ENCODE results near the gene RNF17. TPM values are rescaled to one million over a fixed set of nuclear protein-coding genes. Genes with fewer than 3 reads are reported as not detected.

Gene RNF17
- polyA plus RNA-seq, 1 of the 3 experiments (the other 2 are of a cell fraction), result not detected

DNA sequence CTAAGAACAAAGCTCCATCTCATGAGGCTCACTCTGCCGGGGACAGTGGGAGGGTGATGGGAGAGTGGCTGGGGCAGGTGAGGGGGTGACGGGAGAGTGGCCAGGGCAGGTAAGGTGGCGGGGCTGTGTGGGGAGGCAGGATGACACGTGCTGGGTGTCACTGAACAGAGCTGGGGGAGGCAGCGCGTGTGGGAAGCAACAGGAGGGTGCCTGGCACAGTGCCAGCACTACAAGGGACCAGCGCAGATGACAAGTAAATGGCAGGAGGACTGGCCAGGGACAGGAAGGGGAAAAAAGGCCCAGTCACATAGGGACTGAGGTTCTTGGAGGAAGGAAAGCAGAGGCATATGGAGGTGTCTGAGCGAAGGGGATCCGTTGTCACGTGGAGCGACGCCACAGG lies 129.9 kb downstream of the RNF17 start:
- CTCF ChIA-PET, result interaction anchor here (1.2 kb wide), 1 partner anchor 28 kb away, joined by 3 read pairs; no protein-coding TSS in a partner anchor

DNA sequence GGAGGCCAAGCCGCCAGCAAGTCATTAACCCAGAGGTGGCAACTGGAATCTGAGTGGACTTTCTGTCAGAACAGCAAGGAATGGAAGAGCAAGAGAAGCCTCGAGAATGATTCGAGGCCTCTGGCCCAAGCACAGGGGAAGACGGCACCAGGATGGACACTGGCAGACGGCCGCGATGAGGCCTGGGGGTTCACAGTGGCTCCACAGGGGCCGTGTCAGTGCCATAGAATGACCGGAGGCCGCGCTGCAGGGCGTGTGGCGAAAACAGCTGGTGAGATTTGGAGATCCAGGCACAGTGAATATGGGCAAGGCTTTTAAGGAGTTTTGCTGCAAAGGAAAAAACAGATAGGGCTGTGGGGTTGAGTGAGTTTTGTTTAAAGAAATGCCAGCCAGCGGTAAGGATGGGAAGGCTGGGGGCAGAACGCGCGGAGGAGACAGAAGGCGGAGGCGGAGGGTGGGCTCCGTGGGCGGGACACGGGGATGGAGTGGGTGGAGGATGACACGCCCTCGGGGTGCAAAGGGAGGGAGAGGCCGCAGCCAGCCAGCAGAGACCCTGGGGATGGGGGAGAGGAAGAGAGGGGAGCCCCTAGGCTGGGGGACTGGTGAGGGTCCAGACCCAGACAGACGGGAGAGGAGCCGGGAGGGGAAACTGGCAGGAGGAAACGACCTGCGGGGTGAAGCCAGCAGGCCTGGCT lies 130.5 kb downstream of the RNF17 start:
- no peaks in the 10 kb centered on the region for H3F3A ChIP-seq (replicated peaks; ENCODE audit: insufficient read depth)
- WGBS (ENCODE audit: low lambda C conversion rate), result 95% methylated on average over 29 of the region's 29 CpGs
- H3K9me3 ChIP-seq, result no peaks in the 10 kb centered on the region
- H3K9ac ChIP-seq, result no peak overlapping the region
- H3K4me1 ChIP-seq (ENCODE audit: control insufficient read depth in 1 of 2, insufficient read depth in 2 of 2, low read depth in 1 of 2, low read length in 1 of 2), result no peaks in the 10 kb centered on the region; a peak in 1 of 4 replicates
- H3K4me2 ChIP-seq, result no peak overlapping the region
- H3K27ac ChIP-seq (ENCODE audit: low read depth in 2 of 2, low read length in 1 of 2), result no peak overlapping the region
- TF ChIP-seq, protein P1, sequence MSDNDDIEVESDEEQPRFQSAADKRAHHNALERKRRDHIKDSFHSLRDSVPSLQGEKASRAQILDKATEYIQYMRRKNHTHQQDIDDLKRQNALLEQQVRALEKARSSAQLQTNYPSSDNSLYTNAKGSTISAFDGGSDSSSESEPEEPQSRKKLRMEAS (IDR thresholded peaks at IDR 0.05; ENCODE audit: low read depth), result no peak
- TF ChIP-seq, protein P2, sequence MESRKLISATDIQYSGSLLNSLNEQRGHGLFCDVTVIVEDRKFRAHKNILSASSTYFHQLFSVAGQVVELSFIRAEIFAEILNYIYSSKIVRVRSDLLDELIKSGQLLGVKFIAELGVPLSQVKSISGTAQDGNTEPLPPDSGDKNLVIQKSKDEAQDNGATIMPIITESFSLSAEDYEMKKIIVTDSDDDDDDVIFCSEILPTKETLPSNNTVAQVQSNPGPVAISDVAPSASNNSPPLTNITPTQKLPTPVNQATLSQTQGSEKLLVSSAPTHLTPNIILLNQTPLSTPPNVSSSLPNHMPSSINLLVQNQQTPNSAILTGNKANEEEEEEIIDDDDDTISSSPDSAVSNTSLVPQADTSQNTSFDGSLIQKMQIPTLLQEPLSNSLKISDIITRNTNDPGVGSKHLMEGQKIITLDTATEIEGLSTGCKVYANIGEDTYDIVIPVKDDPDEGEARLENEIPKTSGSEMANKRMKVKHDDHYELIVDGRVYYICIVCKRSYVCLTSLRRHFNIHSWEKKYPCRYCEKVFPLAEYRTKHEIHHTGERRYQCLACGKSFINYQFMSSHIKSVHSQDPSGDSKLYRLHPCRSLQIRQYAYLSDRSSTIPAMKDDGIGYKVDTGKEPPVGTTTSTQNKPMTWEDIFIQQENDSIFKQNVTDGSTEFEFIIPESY (IDR thresholded peaks at IDR 0.05; ENCODE audit: borderline replicate concordance, low read depth), result no peak
- TF ChIP-seq CHD2 (IDR thresholded peaks at IDR 0.05; ENCODE audit: low read length, partially characterized antibody) (no peak), FOSL2 (IDR thresholded peaks at IDR 0.05; ENCODE audit: borderline replicate concordance, low read depth) (no peak), POLR2AphosphoS5 (IDR thresholded peaks at IDR 0.05; ENCODE audit: low read depth, low read length) (no peak)
- TF ChIP-seq, protein P3, sequence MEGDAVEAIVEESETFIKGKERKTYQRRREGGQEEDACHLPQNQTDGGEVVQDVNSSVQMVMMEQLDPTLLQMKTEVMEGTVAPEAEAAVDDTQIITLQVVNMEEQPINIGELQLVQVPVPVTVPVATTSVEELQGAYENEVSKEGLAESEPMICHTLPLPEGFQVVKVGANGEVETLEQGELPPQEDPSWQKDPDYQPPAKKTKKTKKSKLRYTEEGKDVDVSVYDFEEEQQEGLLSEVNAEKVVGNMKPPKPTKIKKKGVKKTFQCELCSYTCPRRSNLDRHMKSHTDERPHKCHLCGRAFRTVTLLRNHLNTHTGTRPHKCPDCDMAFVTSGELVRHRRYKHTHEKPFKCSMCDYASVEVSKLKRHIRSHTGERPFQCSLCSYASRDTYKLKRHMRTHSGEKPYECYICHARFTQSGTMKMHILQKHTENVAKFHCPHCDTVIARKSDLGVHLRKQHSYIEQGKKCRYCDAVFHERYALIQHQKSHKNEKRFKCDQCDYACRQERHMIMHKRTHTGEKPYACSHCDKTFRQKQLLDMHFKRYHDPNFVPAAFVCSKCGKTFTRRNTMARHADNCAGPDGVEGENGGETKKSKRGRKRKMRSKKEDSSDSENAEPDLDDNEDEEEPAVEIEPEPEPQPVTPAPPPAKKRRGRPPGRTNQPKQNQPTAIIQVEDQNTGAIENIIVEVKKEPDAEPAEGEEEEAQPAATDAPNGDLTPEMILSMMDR (IDR thresholded peaks at IDR 0.05), result no peak
- H3K79me2 ChIP-seq (ENCODE audit: insufficient read depth), result no peaks in the 10 kb centered on the region; the same call in 1 of the 2 replicates
- DNase-seq, result no peak
- CTCF ChIA-PET, result interaction anchor here (1.2 kb wide), 1 partner anchor 29 kb away, joined by 3 read pairs; no protein-coding TSS in a partner anchor
- peaks cover 0 to 15% of the 10 kb centered on the region in 2 experiments for H3K36me3 ChIP-seq (replicated peaks in 1 of 2; ENCODE audit: control insufficient read depth in 1 of 2, insufficient read depth in 2 of 2, low read length in 1 of 2)
- POLR2A ChIA-PET, result no interaction called here
- no peak overlapping the region for H3K4me3 ChIP-seq (ENCODE audit: low read depth in 2 of 2, low read length in 1 of 2)
- H3K27me3 ChIP-seq (ENCODE audit: insufficient read depth), result no peaks in the 10 kb centered on the region
- no peaks in the 10 kb centered on the region for H3K9me2 ChIP-seq
- no peaks in the 10 kb centered on the region for H4K20me1 ChIP-seq (ENCODE audit: insufficient read depth)
- no peak overlapping the region for H2AFZ ChIP-seq (ENCODE audit: low read depth)

More for the DNA sequence above, 129.9 kb downstream of the RNF17 start:
- Histone ChIP-seq H3K79me2 (ENCODE audit: insufficient read depth) (no peaks in the 10 kb centered on the region; the same call in 1 of the 2 replicates), H3K9me2 (no peaks in the 10 kb centered on the region), H3K9ac (no peak overlapping the region), H4K20me1 (ENCODE audit: insufficient read depth) (no peaks in the 10 kb centered on the region), H2AFZ (ENCODE audit: low read depth) (no peak overlapping the region), H3F3A (replicated peaks; ENCODE audit: insufficient read depth) (no peaks in the 10 kb centered on the region), H3K27me3 (ENCODE audit: insufficient read depth) (no peaks in the 10 kb centered on the region), H3K4me2 (no peak overlapping the region), H3K27ac (ENCODE audit: low read depth in 2 of 2, low read length in 1 of 2) (no peak overlapping the region), H3K9me3 (no peaks in the 10 kb centered on the region), H3K4me3 (ENCODE audit: low read depth in 2 of 2, low read length in 1 of 2) (no peak overlapping the region), H3K36me3 (replicated peaks in 1 of 2; ENCODE audit: control insufficient read depth in 1 of 2, insufficient read depth in 2 of 2, low read length in 1 of 2) (peaks cover 0 to 17% of the 10 kb centered on the region in 2 experiments), H3K4me1 (ENCODE audit: control insufficient read depth in 1 of 2, insufficient read depth in 2 of 2, low read depth in 1 of 2, low read length in 1 of 2) (no peaks in the 10 kb centered on the region; a peak in 1 of 4 replicates)
- 95% methylated on average over 12 of the region's 12 CpGs for WGBS (ENCODE audit: low lambda C conversion rate)
- TF ChIP-seq EP300 (IDR thresholded peaks at IDR 0.05; ENCODE audit: borderline replicate concordance in 1 of 2, low read depth in 1 of 2, low read length in 1 of 2) (no peak), EZH2phosphoT487 (IDR thresholded peaks at IDR 0.05; ENCODE audit: borderline replicate concordance, low read depth) (no peak), TAF1 (IDR thresholded peaks at IDR 0.05; ENCODE audit: borderline replicate concordance, low read depth, low read length) (no peak), CHD2 (IDR thresholded peaks at IDR 0.05; ENCODE audit: low read length, partially characterized antibody) (no peak), SMC3 (IDR thresholded peaks at IDR 0.05; ENCODE audit: low read depth, low read length) (no peak), FOXM1 (IDR thresholded peaks at IDR 0.05; ENCODE audit: low read depth) (no peak), ELF1 (IDR thresholded peaks at IDR 0.05) (no peak), RAD21 (IDR thresholded peaks at IDR 0.05; ENCODE audit: low read length) (no peak), POLR2AphosphoS5 (IDR thresholded peaks at IDR 0.05; ENCODE audit: low read depth, low read length) (no peak), GABPA (IDR thresholded peaks at IDR 0.05; ENCODE audit: low read depth) (no peak)
- TF ChIP-seq, protein P3 (IDR thresholded peaks at IDR 0.05), result no peak
- TF ChIP-seq, protein P4, sequence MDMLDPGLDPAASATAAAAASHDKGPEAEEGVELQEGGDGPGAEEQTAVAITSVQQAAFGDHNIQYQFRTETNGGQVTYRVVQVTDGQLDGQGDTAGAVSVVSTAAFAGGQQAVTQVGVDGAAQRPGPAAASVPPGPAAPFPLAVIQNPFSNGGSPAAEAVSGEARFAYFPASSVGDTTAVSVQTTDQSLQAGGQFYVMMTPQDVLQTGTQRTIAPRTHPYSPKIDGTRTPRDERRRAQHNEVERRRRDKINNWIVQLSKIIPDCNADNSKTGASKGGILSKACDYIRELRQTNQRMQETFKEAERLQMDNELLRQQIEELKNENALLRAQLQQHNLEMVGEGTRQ (IDR thresholded peaks at IDR 0.05; ENCODE audit: borderline replicate concordance, low read depth, low read length), result no peak
- POLR2A ChIA-PET, result no interaction called here
- peak; percentile 36 for DNase-seq

Measured in SK-N-SH (cell line).